DOHH2 (cell line): ENCODE data around the gene TMEM131.

ENCODE experiments used
- H3F3A ChIP-seq: fragments of 200-600 bp; sonication (generic), shearing (Covaris generic); 2 replicates; pipeline ENCODE4 v1.6.0; 2016; ENCODE audit warnings: antibody characterized with exemption, mild to moderate bottlenecking; ENCODE audit not compliant: control insufficient read depth, insufficient read depth
- H3K27ac ChIP-seq: fragments of 200-600 bp; sonication (generic); 2 replicates; pipeline ENCODE4 v1.5.1; 2014; ENCODE audit warnings: low read depth, mild to moderate bottlenecking, low read length, moderate library complexity
- H3K27me3 ChIP-seq: fragments of 200-600 bp; sonication (generic); 2 replicates; pipeline ENCODE4 v1.6.1; 2014; ENCODE audit warnings: mild to moderate bottlenecking, low read length, mixed read lengths; ENCODE audit not compliant: control insufficient read depth
- H3K36me3 ChIP-seq: fragments of 200-600 bp; sonication (generic); 2 replicates; pipeline ENCODE4 v1.6.1; 2014; ENCODE audit warnings: mild to moderate bottlenecking, low read length, moderate library complexity, mixed read lengths; ENCODE audit not compliant: control insufficient read depth
- H3K4me1 ChIP-seq: fragments of 200-600 bp; sonication (generic); 2 replicates; pipeline ENCODE4 v1.6.1; 2014; ENCODE audit warnings: mild to moderate bottlenecking, low read length, mixed read lengths; ENCODE audit not compliant: control insufficient read depth
- H3K4me2 ChIP-seq: fragments of 200-600 bp; sonication (generic); 2 replicates; pipeline ENCODE4 v1.6.0; 2014; ENCODE audit warnings: mild to moderate bottlenecking, low read length, moderate library complexity
- H3K4me3 ChIP-seq: fragments of 200-600 bp; sonication (generic); 2 replicates; pipeline ENCODE4 v1.5.1; 2014; ENCODE audit warnings: mild to moderate bottlenecking, low read length, mixed read lengths
- H3K79me2 ChIP-seq: fragments of 200-600 bp; sonication (generic); 2 replicates; pipeline ENCODE4 v1.6.1; 2014; ENCODE audit warnings: mild to moderate bottlenecking, low read length, mixed read lengths; ENCODE audit not compliant: control insufficient read depth
- H3K9me2 ChIP-seq: fragments of 200-600 bp; sonication (generic); replicated peaks from 2 replicates; pipeline ENCODE4 v1.6.1; 2014; ENCODE audit warnings: mild to moderate bottlenecking, low read length, mixed read lengths; ENCODE audit not compliant: control insufficient read depth
- H3K9me3 ChIP-seq: fragments of 200-600 bp; sonication (generic); 2 replicates; pipeline ENCODE4 v1.6.1; 2014; ENCODE audit warnings: antibody characterized with exemption, low read length, mixed read lengths; ENCODE audit not compliant: control insufficient read depth, insufficient read depth
- H4K20me1 ChIP-seq: fragments of 200-600 bp; sonication (generic); 2 replicates; pipeline ENCODE4 v1.6.0; 2014; ENCODE audit warnings: low read depth, mild to moderate bottlenecking, antibody characterized with exemption, low read length, moderate library complexity; ENCODE audit not compliant: control insufficient read depth, insufficient read depth
- EZH2phosphoT487 ChIP-seq: fragments of 200-600 bp; sonication (generic); IDR thresholded peaks from 2 replicates; pipeline ENCODE4 v1.6.1; 2017; ENCODE audit warnings: borderline replicate concordance, mild to moderate bottlenecking, antibody characterized with exemption, low read length, moderate library complexity, mixed read lengths
- TF ChIP-seq, protein P1 (sequence below): fragments of 200-600 bp; sonication (generic); IDR thresholded peaks from one replicate; pipeline ENCODE4 v1.5.1; 2014; ENCODE audit warnings: antibody characterized with exemption, mild to moderate bottlenecking, low read depth, low read length; ENCODE audit not compliant: poor library complexity, severe bottlenecking

TMEM131 gene

DNA sequence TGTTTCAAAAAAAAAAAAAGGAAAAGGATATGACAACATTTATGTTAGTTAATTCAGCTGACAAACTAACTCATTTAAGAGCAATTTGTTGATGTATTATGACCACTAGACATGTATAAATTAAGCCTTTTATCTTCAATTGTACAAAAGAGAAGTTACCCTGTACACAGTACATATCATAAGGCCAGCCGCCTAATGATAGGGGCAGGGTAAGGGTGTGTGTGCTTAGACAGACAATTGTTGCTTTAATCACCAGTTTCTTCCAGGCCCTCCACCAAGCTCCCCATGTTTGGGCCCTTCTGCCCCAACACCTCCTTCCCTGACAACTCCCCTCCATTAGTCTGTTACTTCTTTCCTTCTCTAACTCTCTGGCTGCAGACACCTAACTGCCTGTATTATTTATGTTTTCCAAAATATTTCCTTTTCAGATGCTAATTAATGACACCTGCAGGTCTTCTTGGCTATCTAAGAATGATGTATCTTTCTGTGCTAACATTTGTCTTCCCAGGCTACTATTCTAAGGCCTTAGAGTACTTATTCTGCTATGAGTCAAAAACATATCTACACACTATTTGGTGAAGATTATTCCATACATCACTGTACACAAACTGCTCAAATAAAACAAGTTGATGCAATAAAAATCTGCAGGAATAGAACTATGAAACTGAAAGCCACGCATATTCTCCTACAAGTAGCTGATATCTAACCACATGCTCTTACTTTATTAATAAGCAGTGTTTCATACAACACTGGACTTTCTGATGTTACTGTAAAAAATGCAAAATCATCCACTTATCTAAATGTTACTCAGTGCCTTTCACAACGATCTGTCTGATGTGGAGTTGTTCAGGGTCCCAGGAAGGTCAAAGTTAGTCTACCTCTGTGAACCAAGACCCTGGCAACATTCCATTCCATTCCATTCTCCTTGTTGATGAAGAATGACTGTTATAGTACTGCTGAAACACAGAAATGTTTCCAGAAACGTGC lies 26.4 kb downstream of the TMEM131 start:
- H3K79me2 ChIP-seq = peaks cover 99% of the 10 kb centered on the region
- no peak overlapping the region for H3K4me3 ChIP-seq
- H3F3A ChIP-seq = no peaks in the 10 kb centered on the region
- H3K4me2 ChIP-seq = 0 out of 2 replicates have a peak overlapping the region, but pooled peaks have one; percentile 3
- peaks cover 10% of the 10 kb centered on the region; the same call in 1 of the 2 replicates for H3K36me3 ChIP-seq
- H3K9me3 ChIP-seq = no peaks in the 10 kb centered on the region
- H3K4me1 ChIP-seq = peaks cover 46% of the 10 kb centered on the region
- H3K27ac ChIP-seq = no peak overlapping the region
- H4K20me1 ChIP-seq = peaks cover 4% of the 10 kb centered on the region; the same call in 1 of the 2 replicates
- H3K27me3 ChIP-seq = no peaks in the 10 kb centered on the region
- TF ChIP-seq, protein P1, sequence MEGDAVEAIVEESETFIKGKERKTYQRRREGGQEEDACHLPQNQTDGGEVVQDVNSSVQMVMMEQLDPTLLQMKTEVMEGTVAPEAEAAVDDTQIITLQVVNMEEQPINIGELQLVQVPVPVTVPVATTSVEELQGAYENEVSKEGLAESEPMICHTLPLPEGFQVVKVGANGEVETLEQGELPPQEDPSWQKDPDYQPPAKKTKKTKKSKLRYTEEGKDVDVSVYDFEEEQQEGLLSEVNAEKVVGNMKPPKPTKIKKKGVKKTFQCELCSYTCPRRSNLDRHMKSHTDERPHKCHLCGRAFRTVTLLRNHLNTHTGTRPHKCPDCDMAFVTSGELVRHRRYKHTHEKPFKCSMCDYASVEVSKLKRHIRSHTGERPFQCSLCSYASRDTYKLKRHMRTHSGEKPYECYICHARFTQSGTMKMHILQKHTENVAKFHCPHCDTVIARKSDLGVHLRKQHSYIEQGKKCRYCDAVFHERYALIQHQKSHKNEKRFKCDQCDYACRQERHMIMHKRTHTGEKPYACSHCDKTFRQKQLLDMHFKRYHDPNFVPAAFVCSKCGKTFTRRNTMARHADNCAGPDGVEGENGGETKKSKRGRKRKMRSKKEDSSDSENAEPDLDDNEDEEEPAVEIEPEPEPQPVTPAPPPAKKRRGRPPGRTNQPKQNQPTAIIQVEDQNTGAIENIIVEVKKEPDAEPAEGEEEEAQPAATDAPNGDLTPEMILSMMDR = no peak
- no peak for TF ChIP-seq EZH2phosphoT487
- no peaks in the 10 kb centered on the region for H3K9me2 ChIP-seq

DNA sequence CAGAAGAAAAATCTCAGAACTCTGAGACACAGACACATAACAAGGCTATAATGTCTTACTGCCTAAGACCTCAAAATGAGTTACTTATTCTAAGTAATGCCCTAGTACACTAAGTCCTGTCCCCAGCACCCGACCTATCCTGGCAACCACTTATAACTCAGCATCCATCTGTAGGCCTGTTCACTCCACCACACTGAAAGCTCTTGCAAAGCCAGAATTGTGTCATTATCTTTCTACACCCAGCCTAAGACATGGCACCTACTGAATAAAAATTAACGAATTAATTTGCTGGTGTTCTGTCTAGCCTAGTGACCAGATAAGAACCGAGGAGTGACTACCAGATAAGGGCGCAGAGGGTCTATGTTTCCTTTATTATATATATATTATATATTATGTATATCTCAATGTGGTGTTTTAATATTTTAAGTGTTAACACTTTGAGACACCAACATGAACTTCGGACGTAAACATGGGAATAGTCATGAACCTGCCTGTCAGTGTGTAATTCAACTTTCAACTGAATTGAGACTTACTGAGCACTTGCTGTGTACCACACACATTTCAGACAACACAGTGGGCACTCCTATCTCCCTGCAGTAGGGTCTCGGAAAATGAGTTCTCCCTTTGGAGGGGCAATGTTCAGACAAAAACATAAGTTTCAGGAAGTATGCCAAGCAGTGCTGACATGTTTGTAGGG lies 27.7 kb downstream of the TMEM131 start:
- peaks cover 2% of the 10 kb centered on the region; the same call in 1 of the 2 replicates for H3K36me3 ChIP-seq
- TF ChIP-seq EZH2phosphoT487 = no peak
- TF ChIP-seq, protein P1 = no peak
- no peaks in the 10 kb centered on the region for H3K9me3 ChIP-seq
- H3K27ac ChIP-seq = no peak overlapping the region
- peak overlapping the region; percentile 17 for H3K4me2 ChIP-seq
- H3K4me3 ChIP-seq = no peak overlapping the region
- no peaks in the 10 kb centered on the region for H3K9me2 ChIP-seq
- no peaks in the 10 kb centered on the region for H3F3A ChIP-seq
- H3K79me2 ChIP-seq = peaks cover 99% of the 10 kb centered on the region
- H4K20me1 ChIP-seq = peaks cover 4% of the 10 kb centered on the region; the same call in 1 of the 2 replicates
- H3K4me1 ChIP-seq = peaks cover 55% of the 10 kb centered on the region
- no peaks in the 10 kb centered on the region for H3K27me3 ChIP-seq

DNA sequence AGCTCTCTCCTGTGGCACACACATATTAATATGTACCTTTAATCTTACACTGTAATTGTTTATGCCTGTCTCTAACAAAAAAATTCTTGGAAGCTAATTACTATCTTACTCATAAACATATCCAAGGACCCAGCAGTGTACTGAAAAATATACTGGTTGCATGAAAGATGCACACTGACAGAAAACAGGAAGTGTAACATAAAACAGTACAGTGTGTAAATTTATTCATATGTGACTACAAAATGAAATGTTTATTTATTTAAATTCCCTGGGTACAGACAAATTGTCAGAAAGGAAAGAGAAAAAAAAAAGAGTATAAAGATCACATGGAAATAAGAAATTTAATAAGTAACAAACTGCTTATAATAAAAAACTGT lies 28.5 kb downstream of the TMEM131 start:
- H3K9me3 ChIP-seq = no peaks in the 10 kb centered on the region
- TF ChIP-seq EZH2phosphoT487 = no peak
- TF ChIP-seq, protein P1 = no peak
- peaks cover 63% of the 10 kb centered on the region for H3K4me1 ChIP-seq
- H4K20me1 ChIP-seq = peaks cover 4% of the 10 kb centered on the region; the same call in 1 of the 2 replicates
- H3K27ac ChIP-seq = no peak overlapping the region
- no peaks in the 10 kb centered on the region for H3F3A ChIP-seq
- H3K27me3 ChIP-seq = no peaks in the 10 kb centered on the region
- H3K79me2 ChIP-seq = peaks cover 100% of the 10 kb centered on the region
- H3K9me2 ChIP-seq = no peaks in the 10 kb centered on the region
- peaks cover 2% of the 10 kb centered on the region; the same call in 1 of the 2 replicates for H3K36me3 ChIP-seq
- H3K4me2 ChIP-seq = peak overlapping the region; percentile 17
- no peak overlapping the region for H3K4me3 ChIP-seq
